Neural progenitor cell (in vitro differentiated cells): ENCODE data around the gene PIGK.

Experiments
- CTCF ChIP-seq: fragments of 200-600 bp; sonication (generic); IDR thresholded peaks from 2 replicates; pipeline ENCODE4 v1.5.1; 2017; ENCODE audit warnings: antibody characterized with exemption, mild to moderate bottlenecking
- EZH2phosphoT487 ChIP-seq: fragments of 200-600 bp; sonication (generic); IDR thresholded peaks from 2 replicates; pipeline ENCODE4 v1.6.1; 2017; ENCODE audit warnings: antibody characterized with exemption

DNA sequence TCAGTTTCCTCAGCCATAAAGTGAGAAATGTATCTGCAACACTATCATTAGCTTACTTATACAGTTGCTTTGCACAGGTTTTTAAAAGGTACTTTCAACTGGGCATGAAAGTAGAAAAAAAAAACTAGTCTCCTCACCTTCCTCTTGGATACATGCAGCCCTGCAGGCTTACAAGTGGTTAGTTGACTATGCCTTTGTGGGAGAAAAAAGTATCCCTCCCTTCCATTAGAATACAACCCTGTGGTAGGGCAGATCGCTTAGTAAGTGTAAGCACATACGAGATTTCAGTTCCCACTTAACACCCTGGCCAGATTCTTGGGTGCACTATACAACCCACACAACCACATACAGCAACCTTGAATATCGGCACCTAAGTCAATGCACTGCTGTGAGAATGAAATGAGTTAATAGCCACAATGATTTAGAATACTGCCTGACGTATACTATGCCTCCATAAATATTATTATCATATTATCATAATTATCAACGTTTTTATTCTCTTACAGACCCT is 54.7 kb downstream of the PIGK start:
- TF ChIP-seq CTCF (no peak), EZH2phosphoT487 (no peak)
